Stimulated activated CD8-positive, alpha-beta memory T cell treated with anti-CD3 and anti-CD28 coated beads, Interleukin-4, amount 100 ng/mL, for 48 hours (primary cell): Measurements from ENCODE around the gene NDUFS5.
"Not testable (repeated sequence)": the region's sequence is repeated elsewhere in the genome, so short reads cannot be mapped to it uniquely, and the experiment has no call there.

Source experiments
- DNase-seq: peaks from one replicate; pipeline ENCODE4 v3.0.0-alpha.2; 2020

NDUFS5 gene

DNA sequence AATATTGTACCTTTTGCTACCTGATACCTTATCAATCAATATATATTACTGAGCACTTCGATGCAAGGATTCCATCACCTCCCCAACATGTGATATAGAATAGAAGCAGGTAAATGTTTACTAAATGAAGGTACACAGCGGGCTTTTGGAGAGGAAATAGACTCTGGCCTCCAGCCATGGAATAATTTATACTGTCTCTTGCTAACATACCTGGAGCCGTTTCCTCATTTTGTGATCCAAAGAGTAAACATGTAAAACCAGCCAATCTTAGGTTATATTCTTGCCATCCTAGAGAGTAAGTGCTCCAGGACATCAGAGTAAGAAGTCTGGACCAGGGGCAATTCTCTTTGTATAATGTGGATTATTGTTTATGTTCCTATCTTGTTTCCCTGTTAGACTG, 39.4 kb downstream of the NDUFS5 start:
- no peak for DNase-seq

DNA sequence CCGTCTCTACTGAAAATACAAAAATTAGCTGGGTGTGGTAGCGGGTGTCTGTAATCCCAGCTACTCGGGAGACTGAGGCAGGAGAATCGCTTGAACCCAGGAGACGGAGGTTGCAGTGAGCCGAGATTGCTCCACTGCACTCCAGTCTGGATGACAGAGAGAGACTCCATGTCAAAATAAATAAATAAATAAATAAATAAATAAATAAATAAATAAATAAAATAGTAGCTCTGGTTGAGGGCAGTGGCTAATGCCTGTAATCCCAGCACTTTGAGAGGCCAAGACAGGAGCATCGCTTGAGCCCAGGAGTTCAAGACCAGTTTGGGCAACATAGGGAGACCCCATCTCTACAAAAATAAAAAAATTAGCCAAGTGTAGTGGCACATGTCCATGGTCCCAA, 42.1 kb downstream of the NDUFS5 start:
- DNase-seq, result not testable (repeated sequence)

GRCh38 chr1:39071557-39071956, 45.4 kb downstream of the NDUFS5 start:
- DNase-seq, result not testable (repeated sequence)

DNA sequence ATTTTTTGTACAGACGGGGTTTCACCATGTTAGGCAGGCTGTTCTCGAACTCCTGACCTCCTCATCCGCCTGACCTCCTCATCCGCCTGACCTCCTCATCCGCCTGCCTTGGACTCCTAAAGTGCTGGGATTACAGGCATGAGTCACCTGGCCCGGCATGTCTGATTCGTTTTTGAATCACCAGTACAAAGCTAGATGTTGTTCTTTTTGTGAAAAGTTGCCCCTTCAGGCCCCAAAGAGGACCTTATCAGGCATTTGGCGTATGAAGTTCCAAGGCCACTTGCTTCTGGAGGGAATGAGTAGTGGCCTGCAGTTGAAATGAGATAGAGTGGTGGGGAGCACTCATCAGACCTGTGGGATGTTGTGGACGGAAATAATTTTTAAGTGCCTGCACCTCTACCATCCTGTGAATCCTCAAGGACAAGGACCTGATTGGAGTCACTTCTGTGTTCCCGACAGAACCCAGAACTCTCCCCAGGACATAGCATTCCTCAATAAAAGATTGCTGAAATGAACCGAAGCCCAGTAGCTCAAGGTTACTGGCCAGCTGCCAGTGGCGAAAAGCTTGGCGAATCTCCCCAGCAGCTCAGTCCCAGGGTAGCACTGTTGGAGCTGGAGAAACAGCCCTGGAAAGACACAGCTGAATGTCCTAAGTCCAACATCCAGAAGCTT, 50.1 kb downstream of the NDUFS5 start:
- no peak for DNase-seq

DNA sequence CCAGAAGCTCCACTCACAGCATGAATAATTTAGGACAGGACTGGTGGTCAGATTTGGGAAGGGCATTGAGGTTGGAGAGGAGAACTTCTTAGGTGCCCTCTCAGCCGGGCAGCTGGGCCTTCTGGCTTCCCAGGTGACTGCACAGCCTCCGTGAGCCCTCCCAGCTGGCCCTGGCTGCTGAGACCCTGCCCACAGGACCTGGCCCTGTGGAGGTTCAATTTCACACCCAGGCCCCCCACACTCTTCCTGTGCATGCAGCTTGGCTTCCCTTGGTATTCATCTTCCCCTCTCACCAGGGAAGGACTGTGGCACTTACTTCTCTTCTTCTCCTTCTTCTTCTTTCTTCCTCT, 50.6 kb downstream of the NDUFS5 start:
- DNase-seq, result no peak

GRCh38 chr1:39080269-39080826, 54.2 kb downstream of the NDUFS5 start:
- no peak for DNase-seq

GRCh38 chr1:39080831-39081270, 54.7 kb downstream of the NDUFS5 start:
- DNase-seq, result no peak

DNA sequence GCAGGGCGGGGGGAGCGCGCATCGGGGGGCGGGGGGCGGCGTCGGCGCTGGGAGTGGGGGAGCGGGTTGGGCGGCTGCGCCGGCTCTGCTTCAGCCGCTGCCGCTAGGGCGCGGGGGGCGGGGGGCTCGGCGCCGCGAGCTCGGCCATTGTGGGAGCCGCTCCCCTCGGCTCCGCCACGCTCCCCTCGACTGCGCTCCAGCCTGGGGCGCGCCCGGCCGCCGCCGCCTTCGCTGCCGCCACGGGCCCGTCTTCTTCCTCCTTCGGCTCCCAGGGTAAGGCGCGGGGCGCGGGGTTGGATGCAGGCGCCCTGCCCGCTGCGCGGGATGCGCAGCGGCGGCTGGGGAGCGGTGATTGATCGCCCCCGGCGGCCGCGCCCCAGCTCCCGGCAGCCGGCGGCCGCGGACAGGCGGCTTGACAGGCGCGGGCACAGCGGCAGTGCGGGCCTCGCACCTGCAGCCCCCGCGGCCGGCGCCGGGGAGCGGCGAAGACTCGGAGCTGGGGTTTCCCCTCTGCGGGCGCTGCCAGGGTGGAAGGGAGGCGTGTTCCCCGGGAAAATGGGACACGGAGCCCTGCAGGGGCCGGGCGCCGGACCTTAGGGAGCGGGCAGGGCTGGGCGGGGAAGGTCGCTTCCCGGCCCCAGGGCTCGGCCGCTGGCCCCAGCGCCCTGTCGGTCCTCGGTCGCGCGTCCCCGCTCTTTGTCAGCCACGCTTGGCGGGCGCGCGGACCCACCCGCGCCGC, 55.3 kb downstream of the NDUFS5 start:
- peak; percentile 44 for DNase-seq

DNA sequence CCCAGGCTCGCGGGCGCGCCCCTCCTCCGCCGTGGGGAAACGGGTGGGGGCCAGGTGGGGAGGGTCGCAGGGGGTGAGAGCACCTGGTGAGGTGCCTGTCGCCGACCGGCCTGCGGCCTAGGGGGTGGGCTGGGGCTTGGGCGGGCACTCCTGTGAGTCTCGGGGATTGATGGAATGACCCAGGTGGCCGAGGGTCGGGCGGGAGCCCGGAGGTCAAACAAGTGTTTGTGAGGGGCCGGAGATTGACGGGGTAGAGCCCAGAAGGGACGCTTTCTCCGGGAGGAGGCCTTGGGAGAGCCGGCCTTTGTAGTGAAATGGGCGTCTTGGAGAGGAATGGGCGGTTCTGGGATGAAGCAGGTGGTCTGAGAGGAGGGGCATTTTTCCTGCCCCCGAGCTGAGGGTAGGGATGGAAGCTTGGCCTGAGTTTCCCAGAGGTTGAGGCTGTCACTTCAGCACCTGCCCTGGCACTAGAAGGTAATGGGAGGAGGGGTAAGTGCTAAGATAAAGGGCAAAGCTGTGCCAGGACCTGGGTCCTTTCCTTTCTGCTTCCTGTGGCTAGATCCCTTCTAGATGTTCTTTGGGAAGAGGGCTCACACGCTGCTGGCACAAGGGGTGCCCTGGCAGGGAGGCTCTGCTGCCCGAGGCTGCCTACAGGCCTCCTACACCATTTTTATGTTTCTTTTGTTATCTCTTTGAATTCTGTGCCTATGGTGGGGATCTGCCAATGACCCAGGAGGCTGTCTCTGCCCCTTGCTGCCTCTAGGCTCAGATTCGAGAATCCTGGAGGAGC, 56.1 kb downstream of the NDUFS5 start:
- no peak for DNase-seq

GRCh38 chr1:39082811-39083576, 56.8 kb downstream of the NDUFS5 start:
- DNase-seq, result no peak

GRCh38 chr1:39084191-39084590, 58.0 kb downstream of the NDUFS5 start:
- DNase-seq, result no peak
